ENCODE measurements around the gene VSX1.

- no peak for TF ChIP-seq TAF1 (IDR thresholded peaks at IDR 0.05; ENCODE audit: borderline replicate concordance, low read depth, low read length)
- TF ChIP-seq POLR2A (IDR thresholded peaks at IDR 0.05; ENCODE audit: low read depth, low read length): no peak
Measured at GRCh38 chr20:25062841-25063240, 19.1 kb downstream of the VSX1 start.

Measured in GM12892 (cell line).